SK-N-SH treated with all-trans-retinoic acid at 6 μM for 48 hours (cell line): Measurements from ENCODE around the gene SLFN11.

ENCODE experiments used
- ATAC-seq: fragments of 200-7000 bp; cut with Tn5 transposase; 3 replicates; pipeline ENCODE4 v1.9.1; 2020; ENCODE audit warnings: mild to moderate bottlenecking, moderate library complexity
- ARNTL ChIP-seq: fragments of 450-650 bp; formaldehyde crosslinking; IDR thresholded peaks from 2 replicates; pipeline ENCODE4 v1.5.0; 2020; ENCODE audit warnings: low read depth, mild to moderate bottlenecking, moderate library complexity, borderline replicate concordance
- BACH2 ChIP-seq: fragments of 250-450 bp; sonication (Bioruptor Pico); IDR thresholded peaks from 2 replicates; pipeline ENCODE4 v1.9.0; 2021; ENCODE audit warnings: mild to moderate bottlenecking, borderline replicate concordance
- CSDC2 ChIP-seq: fragments of 250-450 bp; sonication (Bioruptor Pico); IDR thresholded peaks from 2 replicates; pipeline ENCODE4 v1.5.0; 2020; ENCODE audit warnings: mild to moderate bottlenecking, moderate library complexity
- ESRRG ChIP-seq: fragments of 250-450 bp; sonication (Bioruptor Pico); IDR thresholded peaks from 2 replicates; pipeline ENCODE4 v1.6.1; 2021; ENCODE audit warnings: mild to moderate bottlenecking
- GLIS3 ChIP-seq: fragments of 250-450 bp; sonication (Bioruptor Pico); IDR thresholded peaks from 2 replicates; pipeline ENCODE4 v1.5.0; 2020; ENCODE audit warnings: mild to moderate bottlenecking, moderate library complexity
- ISL1 ChIP-seq: fragments of 250-450 bp; sonication (Bioruptor Pico); IDR thresholded peaks from 2 replicates; pipeline ENCODE4 v2.1.2; 2022; ENCODE audit warnings: mild to moderate bottlenecking, moderate library complexity
- PPARA ChIP-seq: fragments of 250-450 bp; sonication (Bioruptor Pico); IDR thresholded peaks from 2 replicates; pipeline ENCODE4 v1.5.0; 2020; ENCODE audit warnings: mild to moderate bottlenecking, borderline replicate concordance
- RARB ChIP-seq: fragments of 250-450 bp; sonication (Bioruptor Pico); IDR thresholded peaks from 2 replicates; pipeline ENCODE4 v1.8.0; 2021; ENCODE audit warnings: mild to moderate bottlenecking, moderate library complexity
- SNAI2 ChIP-seq: fragments of 250-450 bp; sonication (Bioruptor Pico); IDR thresholded peaks from 2 replicates; pipeline ENCODE4 v1.5.0; 2020; ENCODE audit warnings: mild to moderate bottlenecking, moderate library complexity
- TCF4 ChIP-seq: fragments of 250-450 bp; sonication (Bioruptor Pico); IDR thresholded peaks from 2 replicates; pipeline ENCODE4 v1.8.0; 2021; ENCODE audit warnings: mild to moderate bottlenecking, moderate library complexity, borderline replicate concordance
- TOX ChIP-seq: fragments of 250-450 bp; sonication (Bioruptor Pico); IDR thresholded peaks from 2 replicates; pipeline ENCODE4 v1.8.0; 2021; ENCODE audit warnings: mild to moderate bottlenecking, moderate library complexity, borderline replicate concordance
- ZC3H10 ChIP-seq: fragments of 250-450 bp; sonication (Bioruptor Pico); IDR thresholded peaks from 2 replicates; pipeline ENCODE4 v1.5.1; 2021; ENCODE audit warnings: mild to moderate bottlenecking, moderate library complexity
- ZFP3 ChIP-seq: fragments of 250-450 bp; sonication (Bioruptor Pico); IDR thresholded peaks from 2 replicates; pipeline ENCODE4 v1.5.0; 2020; ENCODE audit warnings: mild to moderate bottlenecking, moderate library complexity
- ZFP30 ChIP-seq: fragments of 450-650 bp; formaldehyde crosslinking; IDR thresholded peaks from 2 replicates; pipeline ENCODE4 v1.5.0; 2022; ENCODE audit warnings: mild to moderate bottlenecking, moderate library complexity
- ZNF565 ChIP-seq: fragments of 450-650 bp; formaldehyde crosslinking; conservative IDR thresholded peaks from 2 replicates; pipeline ENCODE4 v1.5.0; 2020; ENCODE audit warnings: low read depth, mild to moderate bottlenecking, moderate library complexity
- ZNF70 ChIP-seq: fragments of 450-650 bp; formaldehyde crosslinking; IDR thresholded peaks from 2 replicates; pipeline ENCODE4 v1.5.0; 2020; ENCODE audit warnings: mild to moderate bottlenecking, moderate library complexity
- ZNF8 ChIP-seq: fragments of 450-650 bp; formaldehyde crosslinking; IDR thresholded peaks from 2 replicates; pipeline ENCODE4 v1.5.0; 2020; ENCODE audit warnings: mild to moderate bottlenecking, moderate library complexity
- TF ChIP-seq, protein P1 (sequence below): fragments of 250-450 bp; sonication (Bioruptor Pico); IDR thresholded peaks from 2 replicates; pipeline ENCODE4 v1.8.0; 2020; ENCODE audit warnings: mild to moderate bottlenecking, moderate library complexity, borderline replicate concordance
- TF ChIP-seq, protein P2 (sequence below): fragments of 250-450 bp; sonication (Bioruptor Pico); IDR thresholded peaks from 2 replicates; pipeline ENCODE4 v1.5.1; 2020; ENCODE audit warnings: low read depth, mild to moderate bottlenecking, moderate library complexity
- TF ChIP-seq, protein P3 (sequence below): fragments of 250-450 bp; sonication (Bioruptor Pico); IDR thresholded peaks from 2 replicates; pipeline ENCODE4 v1.5.1; 2021; ENCODE audit warnings: mild to moderate bottlenecking, moderate library complexity
- TF ChIP-seq, protein P4 (sequence below): fragments of 250-450 bp; sonication (Bioruptor Pico); IDR thresholded peaks from 2 replicates; pipeline ENCODE4 v1.8.0; 2021; ENCODE audit warnings: low read depth, mild to moderate bottlenecking, moderate library complexity, borderline replicate concordance
- TF ChIP-seq, protein P5 (sequence below): fragments of 250-450 bp; sonication (Bioruptor Pico); IDR thresholded peaks from 2 replicates; pipeline ENCODE4 v1.5.0; 2020; ENCODE audit warnings: mild to moderate bottlenecking, moderate library complexity

SLFN11 gene

DNA sequence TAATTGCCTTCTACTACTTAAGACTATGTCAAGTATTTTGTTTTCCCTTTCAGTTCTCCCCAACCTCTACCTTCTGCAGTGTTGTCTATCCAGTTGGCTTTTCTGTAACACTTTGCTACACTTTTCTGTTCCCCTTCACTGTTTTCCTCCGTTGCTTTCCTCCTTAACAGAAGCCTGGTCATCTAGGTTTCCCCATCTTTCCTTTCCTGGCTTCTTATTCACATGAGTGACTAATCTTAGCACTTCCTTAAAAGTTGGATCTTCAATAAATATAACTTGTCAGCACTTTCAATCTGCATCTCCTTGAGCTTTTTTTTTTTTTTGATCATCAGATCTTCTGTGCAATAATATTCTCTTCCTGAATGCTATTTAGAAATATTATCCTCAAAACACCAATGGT, 2.8 kb upstream of the SLFN11 start (continued):
- TF ChIP-seq, protein P1, sequence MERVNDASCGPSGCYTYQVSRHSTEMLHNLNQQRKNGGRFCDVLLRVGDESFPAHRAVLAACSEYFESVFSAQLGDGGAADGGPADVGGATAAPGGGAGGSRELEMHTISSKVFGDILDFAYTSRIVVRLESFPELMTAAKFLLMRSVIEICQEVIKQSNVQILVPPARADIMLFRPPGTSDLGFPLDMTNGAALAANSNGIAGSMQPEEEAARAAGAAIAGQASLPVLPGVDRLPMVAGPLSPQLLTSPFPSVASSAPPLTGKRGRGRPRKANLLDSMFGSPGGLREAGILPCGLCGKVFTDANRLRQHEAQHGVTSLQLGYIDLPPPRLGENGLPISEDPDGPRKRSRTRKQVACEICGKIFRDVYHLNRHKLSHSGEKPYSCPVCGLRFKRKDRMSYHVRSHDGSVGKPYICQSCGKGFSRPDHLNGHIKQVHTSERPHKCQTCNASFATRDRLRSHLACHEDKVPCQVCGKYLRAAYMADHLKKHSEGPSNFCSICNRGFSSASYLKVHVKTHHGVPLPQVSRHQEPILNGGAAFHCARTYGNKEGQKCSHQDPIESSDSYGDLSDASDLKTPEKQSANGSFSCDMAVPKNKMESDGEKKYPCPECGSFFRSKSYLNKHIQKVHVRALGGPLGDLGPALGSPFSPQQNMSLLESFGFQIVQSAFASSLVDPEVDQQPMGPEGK (CRISPR knock-in tag): no peak
- TF ChIP-seq ZNF8 (CRISPR knock-in tag): no peak
- no peak for TF ChIP-seq ZNF70 (CRISPR knock-in tag)
- no peak for TF ChIP-seq ARNTL (CRISPR knock-in tag)
- TF ChIP-seq SNAI2 (CRISPR knock-in tag): no peak
- TF ChIP-seq ISL1 (CRISPR knock-in tag): no peak

DNA sequence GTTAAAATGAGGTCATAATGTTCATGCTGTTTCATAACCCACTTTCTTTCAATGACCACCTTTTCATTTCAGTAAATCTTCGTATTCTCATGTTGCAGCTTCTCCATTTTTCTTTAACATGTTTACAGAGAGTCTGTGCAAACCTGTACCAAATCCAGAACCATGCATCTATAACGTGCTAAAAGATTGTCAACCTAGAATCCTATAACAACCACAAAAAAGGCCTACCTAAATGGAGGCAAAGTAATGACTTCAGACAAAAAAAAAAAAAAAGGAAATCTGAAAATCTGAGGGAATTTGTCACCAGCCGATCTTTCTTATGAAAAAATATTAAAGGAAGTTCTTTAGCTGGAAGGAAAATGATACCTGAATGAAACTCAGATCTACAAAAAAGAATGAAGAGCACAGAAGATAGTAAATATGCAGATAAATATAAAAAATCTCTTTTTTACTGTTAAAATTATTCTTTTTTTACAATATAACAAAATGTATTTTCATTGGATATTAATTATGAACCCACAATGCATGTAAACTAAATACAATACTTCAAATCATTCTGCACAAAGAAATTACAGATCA, 1.4 kb upstream of the SLFN11 start:
- TF ChIP-seq TCF4: no peak
- TF ChIP-seq, all 23 proteins: peak for 0
- no peak; the same call in 2 of the 3 replicates for ATAC-seq

DNA sequence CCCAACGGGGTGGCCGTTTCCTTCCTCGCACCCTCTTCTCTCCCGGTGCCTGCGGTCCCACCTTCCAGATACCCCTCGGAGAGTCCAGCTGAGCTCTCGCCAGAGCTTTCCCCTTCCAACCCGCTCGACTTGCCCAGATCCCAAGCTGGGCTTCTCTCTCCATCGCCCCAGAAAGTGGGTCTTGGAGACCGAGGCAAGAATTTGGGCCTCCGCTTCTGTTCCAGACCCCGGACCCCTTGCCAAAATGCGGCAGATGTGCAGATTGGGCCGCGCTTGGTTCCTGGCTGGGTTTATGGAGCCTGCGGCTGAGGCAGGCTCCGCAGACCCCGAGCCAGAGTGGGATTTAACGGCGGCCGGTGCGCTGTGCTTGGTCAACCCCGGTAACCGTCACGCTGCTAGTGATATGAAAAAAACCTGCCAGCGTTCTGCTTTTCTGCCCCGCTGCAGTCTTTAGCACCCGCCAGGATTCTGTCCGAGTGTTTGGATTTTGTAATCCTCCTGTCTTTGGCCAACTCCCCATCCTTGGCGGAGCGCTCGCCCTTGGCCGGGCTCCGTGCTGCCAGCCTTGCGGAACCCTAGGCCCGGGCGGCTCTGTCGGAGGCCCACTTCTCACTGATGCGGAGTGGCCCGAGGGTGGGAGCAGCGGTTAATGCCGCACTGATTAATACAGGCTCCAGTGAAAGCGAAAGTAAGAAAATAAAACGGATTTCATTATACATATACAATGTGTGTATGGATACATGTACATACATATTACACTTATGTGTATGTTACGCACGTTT, 754 bp upstream of the SLFN11 start:
- TF ChIP-seq ZNF565 (CRISPR knock-in tag) (no peak), ESRRG (CRISPR knock-in tag) (no peak), GLIS3 (CRISPR knock-in tag) (no peak), ZC3H10 (CRISPR knock-in tag) (no peak), TOX (CRISPR knock-in tag) (no peak), ZNF8 (CRISPR knock-in tag) (no peak), ZFP30 (CRISPR knock-in tag) (no peak)
- TF ChIP-seq, protein P2, sequence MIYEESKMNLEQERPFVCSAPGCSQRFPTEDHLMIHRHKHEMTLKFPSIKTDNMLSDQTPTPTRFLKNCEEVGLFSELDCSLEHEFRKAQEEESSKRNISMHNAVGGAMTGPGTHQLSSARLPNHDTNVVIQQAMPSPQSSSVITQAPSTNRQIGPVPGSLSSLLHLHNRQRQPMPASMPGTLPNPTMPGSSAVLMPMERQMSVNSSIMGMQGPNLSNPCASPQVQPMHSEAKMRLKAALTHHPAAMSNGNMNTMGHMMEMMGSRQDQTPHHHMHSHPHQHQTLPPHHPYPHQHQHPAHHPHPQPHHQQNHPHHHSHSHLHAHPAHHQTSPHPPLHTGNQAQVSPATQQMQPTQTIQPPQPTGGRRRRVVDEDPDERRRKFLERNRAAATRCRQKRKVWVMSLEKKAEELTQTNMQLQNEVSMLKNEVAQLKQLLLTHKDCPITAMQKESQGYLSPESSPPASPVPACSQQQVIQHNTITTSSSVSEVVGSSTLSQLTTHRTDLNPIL (CRISPR knock-in tag): no peak
- TF ChIP-seq, protein P3, sequence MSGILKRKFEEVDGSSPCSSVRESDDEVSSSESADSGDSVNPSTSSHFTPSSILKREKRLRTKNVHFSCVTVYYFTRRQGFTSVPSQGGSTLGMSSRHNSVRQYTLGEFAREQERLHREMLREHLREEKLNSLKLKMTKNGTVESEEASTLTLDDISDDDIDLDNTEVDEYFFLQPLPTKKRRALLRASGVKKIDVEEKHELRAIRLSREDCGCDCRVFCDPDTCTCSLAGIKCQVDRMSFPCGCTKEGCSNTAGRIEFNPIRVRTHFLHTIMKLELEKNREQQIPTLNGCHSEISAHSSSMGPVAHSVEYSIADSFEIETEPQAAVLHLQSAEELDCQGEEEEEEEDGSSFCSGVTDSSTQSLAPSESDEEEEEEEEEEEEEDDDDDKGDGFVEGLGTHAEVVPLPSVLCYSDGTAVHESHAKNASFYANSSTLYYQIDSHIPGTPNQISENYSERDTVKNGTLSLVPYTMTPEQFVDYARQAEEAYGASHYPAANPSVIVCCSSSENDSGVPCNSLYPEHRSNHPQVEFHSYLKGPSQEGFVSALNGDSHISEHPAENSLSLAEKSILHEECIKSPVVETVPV: no peak
- TF ChIP-seq, protein P1 (CRISPR knock-in tag): no peak
- TF ChIP-seq, protein P4, sequence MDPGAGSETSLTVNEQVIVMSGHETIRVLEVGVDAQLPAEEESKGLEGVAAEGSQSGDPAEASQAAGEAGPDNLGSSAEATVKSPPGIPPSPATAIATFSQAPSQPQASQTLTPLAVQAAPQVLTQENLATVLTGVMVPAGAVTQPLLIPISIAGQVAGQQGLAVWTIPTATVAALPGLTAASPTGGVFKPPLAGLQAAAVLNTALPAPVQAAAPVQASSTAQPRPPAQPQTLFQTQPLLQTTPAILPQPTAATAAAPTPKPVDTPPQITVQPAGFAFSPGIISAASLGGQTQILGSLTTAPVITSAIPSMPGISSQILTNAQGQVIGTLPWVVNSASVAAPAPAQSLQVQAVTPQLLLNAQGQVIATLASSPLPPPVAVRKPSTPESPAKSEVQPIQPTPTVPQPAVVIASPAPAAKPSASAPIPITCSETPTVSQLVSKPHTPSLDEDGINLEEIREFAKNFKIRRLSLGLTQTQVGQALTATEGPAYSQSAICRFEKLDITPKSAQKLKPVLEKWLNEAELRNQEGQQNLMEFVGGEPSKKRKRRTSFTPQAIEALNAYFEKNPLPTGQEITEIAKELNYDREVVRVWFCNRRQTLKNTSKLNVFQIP (CRISPR knock-in tag): no peak
- peak; percentile 80 for ATAC-seq

DNA sequence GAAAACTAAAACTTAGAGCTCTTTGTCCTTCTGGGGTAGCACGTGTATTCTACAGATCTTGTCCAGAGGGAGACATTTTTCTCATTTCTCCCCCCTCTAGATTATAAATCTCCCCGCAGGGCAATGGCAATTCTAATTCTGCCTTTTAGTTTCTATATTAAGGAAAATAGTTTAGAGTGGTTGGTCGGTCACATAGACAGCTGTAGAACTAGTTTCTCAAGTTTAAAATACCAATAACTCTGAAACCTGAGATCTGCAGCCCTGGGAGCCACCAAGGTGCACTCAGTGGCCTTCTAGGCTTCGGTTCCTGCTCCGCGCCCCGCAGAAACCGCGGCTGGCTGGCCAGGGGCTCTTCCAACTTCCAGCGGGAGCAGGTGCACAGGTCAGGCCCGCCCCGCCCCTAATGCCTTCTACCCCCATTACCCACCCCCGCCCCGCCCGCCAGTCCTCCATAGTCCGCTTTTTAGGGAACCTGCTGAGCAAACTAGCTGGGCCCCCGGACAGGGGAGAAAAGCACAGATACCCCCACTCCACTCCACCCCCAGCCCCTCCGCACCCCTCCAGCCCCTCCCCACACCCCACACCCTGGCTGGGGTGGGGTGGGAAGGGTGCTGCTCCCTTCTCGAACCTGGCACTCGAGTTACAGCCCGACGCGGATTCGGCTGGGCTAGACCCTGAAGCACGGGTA, 431 bp downstream of the SLFN11 start:
- ATAC-seq: no peak
- TF ChIP-seq, protein P5, sequence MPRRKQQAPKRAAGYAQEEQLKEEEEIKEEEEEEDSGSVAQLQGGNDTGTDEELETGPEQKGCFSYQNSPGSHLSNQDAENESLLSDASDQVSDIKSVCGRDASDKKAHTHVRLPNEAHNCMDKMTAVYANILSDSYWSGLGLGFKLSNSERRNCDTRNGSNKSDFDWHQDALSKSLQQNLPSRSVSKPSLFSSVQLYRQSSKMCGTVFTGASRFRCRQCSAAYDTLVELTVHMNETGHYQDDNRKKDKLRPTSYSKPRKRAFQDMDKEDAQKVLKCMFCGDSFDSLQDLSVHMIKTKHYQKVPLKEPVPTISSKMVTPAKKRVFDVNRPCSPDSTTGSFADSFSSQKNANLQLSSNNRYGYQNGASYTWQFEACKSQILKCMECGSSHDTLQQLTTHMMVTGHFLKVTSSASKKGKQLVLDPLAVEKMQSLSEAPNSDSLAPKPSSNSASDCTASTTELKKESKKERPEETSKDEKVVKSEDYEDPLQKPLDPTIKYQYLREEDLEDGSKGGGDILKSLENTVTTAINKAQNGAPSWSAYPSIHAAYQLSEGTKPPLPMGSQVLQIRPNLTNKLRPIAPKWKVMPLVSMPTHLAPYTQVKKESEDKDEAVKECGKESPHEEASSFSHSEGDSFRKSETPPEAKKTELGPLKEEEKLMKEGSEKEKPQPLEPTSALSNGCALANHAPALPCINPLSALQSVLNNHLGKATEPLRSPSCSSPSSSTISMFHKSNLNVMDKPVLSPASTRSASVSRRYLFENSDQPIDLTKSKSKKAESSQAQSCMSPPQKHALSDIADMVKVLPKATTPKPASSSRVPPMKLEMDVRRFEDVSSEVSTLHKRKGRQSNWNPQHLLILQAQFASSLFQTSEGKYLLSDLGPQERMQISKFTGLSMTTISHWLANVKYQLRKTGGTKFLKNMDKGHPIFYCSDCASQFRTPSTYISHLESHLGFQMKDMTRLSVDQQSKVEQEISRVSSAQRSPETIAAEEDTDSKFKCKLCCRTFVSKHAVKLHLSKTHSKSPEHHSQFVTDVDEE: no peak
- TF ChIP-seq, protein P3: no peak
- TF ChIP-seq CSDC2: no peak
- TF ChIP-seq ZNF70 (CRISPR knock-in tag): no peak
- TF ChIP-seq ESRRG (CRISPR knock-in tag): no peak
- TF ChIP-seq RARB (CRISPR knock-in tag): no peak
- no peak for TF ChIP-seq ZC3H10 (CRISPR knock-in tag)
- no peak for TF ChIP-seq BACH2 (CRISPR knock-in tag)
- TF ChIP-seq PPARA (CRISPR knock-in tag): no peak
- no peak for TF ChIP-seq ZFP3 (CRISPR knock-in tag)
- no peak for TF ChIP-seq ZFP30 (CRISPR knock-in tag)
